ENCODE data around the gene TGM1.
"Not testable (repeated sequence)": the region's sequence is repeated elsewhere in the genome, so short reads cannot be mapped to it uniquely, and the experiment has no call there.

The TGM1 gene

GRCh38 chr14:24252289-24253124, 10.5 kb downstream of the TGM1 start:
- DNase-seq (ENCODE audit: low spot score): no peak
- TF ChIP-seq CTCF (IDR thresholded peaks at IDR 0.05; ENCODE audit: extremely low read depth, missing control alignments): no peak

- no peak for DNase-seq (ENCODE audit: low spot score)
- TF ChIP-seq CTCF (IDR thresholded peaks at IDR 0.05; ENCODE audit: extremely low read depth, missing control alignments): no peak
These were observed 11.1 kb downstream of the TGM1 start for GRCh38 chr14:24251880-24252288.

- no peak for DNase-seq (ENCODE audit: low spot score)
- TF ChIP-seq CTCF (IDR thresholded peaks at IDR 0.05; ENCODE audit: extremely low read depth, missing control alignments): no peak
These were observed 12.6 kb downstream of the TGM1 start for GRCh38 chr14:24250354-24250753.

GRCh38 chr14:24249230-24250021, 13.6 kb downstream of the TGM1 start:
- no peak for DNase-seq (ENCODE audit: low spot score)
- no peak for TF ChIP-seq CTCF (IDR thresholded peaks at IDR 0.05; ENCODE audit: extremely low read depth, missing control alignments)

GRCh38 chr14:24247422-24247821, 15.6 kb downstream of the TGM1 start:
- DNase-seq (ENCODE audit: low spot score): no peak
- no peak for TF ChIP-seq CTCF (IDR thresholded peaks at IDR 0.05; ENCODE audit: extremely low read depth, missing control alignments)

- TF ChIP-seq CTCF (IDR thresholded peaks at IDR 0.05; ENCODE audit: extremely low read depth, missing control alignments): no peak
- peak; percentile 61 for DNase-seq (ENCODE audit: low spot score)
These were observed 16.2 kb downstream of the TGM1 start for GRCh38 chr14:24246765-24247212.

- DNase-seq (ENCODE audit: low spot score): not testable (repeated sequence)
These were observed 17.6 kb downstream of the TGM1 start for GRCh38 chr14:24245350-24245749.
